ENCODE results near the gene RABEP2.

Gene RABEP2

DNA sequence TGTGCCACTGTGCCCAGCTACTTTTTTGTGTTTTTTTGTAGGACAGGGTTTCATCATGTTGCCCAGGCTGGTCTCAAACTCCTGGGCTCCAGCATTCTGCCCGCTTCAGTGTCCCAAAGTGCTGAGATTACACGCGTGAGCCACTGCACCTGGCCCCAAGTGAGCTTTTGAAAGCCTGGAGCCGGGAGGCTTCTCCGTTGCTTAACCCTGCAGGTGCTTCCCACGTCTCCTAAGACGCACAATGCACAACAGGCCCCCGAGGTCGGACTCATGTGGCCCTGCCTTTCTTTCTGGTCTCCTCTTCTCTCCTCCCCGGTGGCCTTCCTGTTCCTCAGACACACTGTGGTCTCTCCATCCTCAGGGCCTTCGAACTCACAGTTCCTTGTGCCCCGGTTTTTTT is 12.5 kb downstream of the RABEP2 start:
- no peak overlapping the region for H3K4me3 ChIP-seq (ENCODE audit: low read depth, low read length)
- TF ChIP-seq CTCF (IDR thresholded peaks at IDR 0.05; ENCODE audit: borderline replicate concordance, insufficient read depth, low read depth, low read length): no peak

- TF ChIP-seq CTCF (IDR thresholded peaks at IDR 0.05; ENCODE audit: borderline replicate concordance, insufficient read depth, low read depth, low read length): no peak
- H3K4me3 ChIP-seq (ENCODE audit: low read depth, low read length): no peak overlapping the region
Measured at GRCh38 chr16:28910086-28911031, 14.7 kb downstream of the RABEP2 start.

- TF ChIP-seq CTCF (IDR thresholded peaks at IDR 0.05; ENCODE audit: borderline replicate concordance, insufficient read depth, low read depth, low read length): no peak
- H3K4me3 ChIP-seq (ENCODE audit: low read depth, low read length): no peak overlapping the region
Measured at GRCh38 chr16:28905800-28906372, 19.2 kb downstream of the RABEP2 start.

GRCh38 chr16:28905229-28905754 is 19.7 kb downstream of the RABEP2 start:
- no peak overlapping the region for H3K4me3 ChIP-seq (ENCODE audit: low read depth, low read length)
- TF ChIP-seq CTCF (IDR thresholded peaks at IDR 0.05; ENCODE audit: borderline replicate concordance, insufficient read depth, low read depth, low read length): no peak

GRCh38 chr16:28904828-28905227 is 20.2 kb downstream of the RABEP2 start:
- no peak for TF ChIP-seq CTCF (IDR thresholded peaks at IDR 0.05; ENCODE audit: borderline replicate concordance, insufficient read depth, low read depth, low read length)
- H3K4me3 ChIP-seq (ENCODE audit: low read depth, low read length): no peak overlapping the region

GRCh38 chr16:28904363-28904762 is 20.7 kb downstream of the RABEP2 start:
- H3K4me3 ChIP-seq (ENCODE audit: low read depth, low read length): no peak overlapping the region

More at GRCh38 chr16:28904363-28904762, 20.7 kb downstream of the RABEP2 start:
- no peak for TF ChIP-seq CTCF (IDR thresholded peaks at IDR 0.05; ENCODE audit: borderline replicate concordance, insufficient read depth, low read depth, low read length)
